B cell (primary cell): ENCODE measurements around the gene AKT3. TPM values are rescaled to one million over a fixed set of nuclear protein-coding genes. Genes with fewer than 3 reads are reported as not detected.

Experiments used
- ATAC-seq: fragments of 200-7000 bp; cut with Tn5 transposase; one replicate; pipeline ENCODE4 v1.10.0; 2021; ENCODE audit warnings: low read depth, mild to moderate bottlenecking, moderate number of reproducible peaks, moderate library complexity
- CTCF ChIA-PET: fragments of 350-600 bp; sonication (Branson Sonifier 250); formaldehyde crosslinking; loops from one replicate; lab custom pipeline; 2021; ENCODE audit warnings: antibody characterized with exemption, inconsistent platforms; lab: Charles Lee
- POLR2A ChIA-PET: fragments of 350-600 bp; sonication (Branson Sonifier 250); formaldehyde crosslinking; loops from one replicate; lab custom pipeline; 2021; ENCODE audit warnings: antibody characterized with exemption; lab: Charles Lee
- DNase-seq: peaks from one replicate; pipeline ENCODE4 v3.0.0; 2013
- H2AFZ ChIP-seq: 2 replicates; pipeline ENCODE4 v1.6.1; 2012; ENCODE audit warnings: mild to moderate bottlenecking, low read depth, low read length; ENCODE audit not compliant: insufficient read depth, poor library complexity, severe bottlenecking
- H3K27ac ChIP-seq, 2 donors: 1 replicate in 1 of 2; 2 replicates in 1 of 2; pipeline ENCODE4 v1.5.1; 2012 to 2013; ENCODE audit warnings: low read length in 2 of 2, mild to moderate bottlenecking in 2 of 2, moderate library complexity in 1 of 2
- H3K27me3 ChIP-seq, 4 experiments: fragments of 200-600 bp in 1 of 4; sonication (generic) in 1 of 4; replicated peaks in 1 of 4; 1 replicate in 2 of 4; 2 replicates in 2 of 4; pipeline versions ENCODE4 v1.6.1 to v1.7.0; 2013 to 2016; ENCODE audit warnings: low read length in 3 of 4, mild to moderate bottlenecking in 2 of 4, mixed read lengths in 1 of 4, moderate library complexity in 1 of 4; ENCODE audit not compliant: insufficient read depth in 4 of 4, control insufficient read depth in 3 of 4; ENCODE audit errors: control extremely low read depth in 1 of 4
- H3K36me3 ChIP-seq, 2 experiments: replicated peaks in 1 of 2; 1 replicate in 1 of 2; 2 replicates in 1 of 2; pipeline versions ENCODE4 v1.6.1 to v1.7.1; 2013; ENCODE audit warnings: low read length in 1 of 2; ENCODE audit not compliant: insufficient read depth in 2 of 2, control insufficient read depth in 1 of 2; ENCODE audit errors: control extremely low read depth in 1 of 2, extremely low read depth in 1 of 2
- H3K4me1 ChIP-seq, 2 donors: fragments of 200-600 bp in 1 of 2; sonication (generic) in 1 of 2; 1 replicate in 1 of 2; 2 replicates in 1 of 2; pipeline versions ENCODE4 v1.5.1 to v1.6.1; 2013 to 2017; ENCODE audit warnings: low read length in 2 of 2; ENCODE audit not compliant: control insufficient read depth in 2 of 2, insufficient read depth in 2 of 2
- H3K4me2 ChIP-seq: replicated peaks from 2 replicates; pipeline ENCODE3; 2012; ENCODE audit warnings: mild to moderate bottlenecking, low read depth, low read length; ENCODE audit not compliant: poor library complexity, severe bottlenecking
- H3K4me3 ChIP-seq, 5 experiments: fragments of 200-600 bp in 1 of 5; sonication (generic) in 1 of 5; 1 replicate in 3 of 5; 2 replicates in 2 of 5; pipeline versions ENCODE4 v1.5.1 to v1.7.0; 2011 to 2016; ENCODE audit warnings: low read length in 4 of 5, mild to moderate bottlenecking in 4 of 5, low read depth in 2 of 5, control low read depth in 1 of 5, moderate library complexity in 1 of 5; ENCODE audit not compliant: insufficient read depth in 1 of 5; ENCODE audit errors: control extremely low read depth in 1 of 5, extremely low read depth in 1 of 5
- H3K79me2 ChIP-seq: fragments of 200-600 bp; sonication (generic); one replicate; pipeline ENCODE4 v1.6.0; 2016; ENCODE audit warnings: low read length; ENCODE audit not compliant: control insufficient read depth, insufficient read depth
- H3K9ac ChIP-seq: fragments of 200-600 bp; sonication (generic); 2 replicates; pipeline ENCODE4 v1.6.1; 2017; ENCODE audit warnings: mild to moderate bottlenecking, low read length, moderate library complexity
- H3K9me3 ChIP-seq, 3 donors: one replicate each; pipeline versions ENCODE4 v1.6.1 to v1.7.1; 2013; ENCODE audit warnings: low read length in 2 of 3; ENCODE audit not compliant: control insufficient read depth in 2 of 3, insufficient read depth in 1 of 3; ENCODE audit errors: control extremely low read depth in 1 of 3
- H4K20me1 ChIP-seq: 2 replicates; pipeline ENCODE4 v1.6.0; 2012; ENCODE audit warnings: mild to moderate bottlenecking, low read length; ENCODE audit not compliant: insufficient read depth, control insufficient read depth, poor library complexity, severe bottlenecking
- H3K27ac Mint-ChIP-seq: one replicate; pipeline ENCODE4 v1.8.0; 2021; ENCODE audit warnings: mixed read lengths
- H3K27me3 Mint-ChIP-seq: one replicate; pipeline ENCODE4 v1.8.0; 2021; ENCODE audit warnings: mixed read lengths
- H3K4me1 Mint-ChIP-seq: one replicate; pipeline ENCODE4 v1.8.0; 2021; ENCODE audit warnings: mixed read lengths
- H3K4me3 Mint-ChIP-seq: one replicate; pipeline ENCODE4 v1.8.0; 2021; ENCODE audit warnings: mixed read lengths
- H3K9me3 Mint-ChIP-seq: one replicate; pipeline ENCODE4 v1.8.0; 2022; ENCODE audit warnings: mixed read lengths; ENCODE audit not compliant: insufficient read depth
- CTCF ChIP-seq: fragments of 200-600 bp; IDR thresholded peaks from one replicate; pipeline ENCODE4 v1.8.0; 2022; ENCODE audit warnings: antibody characterized with exemption, mild to moderate bottlenecking
- EZH2 ChIP-seq: IDR thresholded peaks from 2 replicates; pipeline ENCODE4 v1.6.1; 2012; ENCODE audit warnings: borderline replicate concordance, low read depth, mild to moderate bottlenecking, moderate library complexity, low read length; ENCODE audit not compliant: insufficient read depth, poor library complexity, severe bottlenecking
- WGBS: methylation state at CpG from one replicate; pipeline ENCODE4 v1.1.5; 2013; ENCODE audit warnings: missing lambda C conversion rate; ENCODE audit not compliant: insufficient coverage; 5-methylcytosine and 5-hydroxymethylcytosine counted together
- intact Hi-C: fragments of 100-400 bp; cut with micrococcal nuclease; formaldehyde crosslinking; loops from one replicate; pipeline ENCODE4 v1.10.0; 2022
- polyA plus RNA-seq: library from polyadenylated mRNA; depleted of rRNA; stranded (reverse); fragments of >200 nt; gene quantifications from 2 replicates; pipeline ENCODE4 v1.2.3, GENCODE V29; 2012
- total RNA-seq, 2 donors: library from RNA; stranded (reverse); fragments of 120-200 nt in 1 of 2; gene quantifications; 1 replicate in 1 of 2; 2 replicates in 1 of 2; pipeline versions ENCODE4 v1.2.3 to v1.2.4, GENCODE V29; 2013 to 2022

Gene AKT3
- total and polyA plus RNA-seq, 2 donors (not counting 1 experiment from before 2014, with no cell fraction given) = 4.4 to 148 TPM

- H3K9me3 Mint-ChIP-seq = no peaks in the 10 kb centered on the region
- peak overlapping the region; percentile 94 for H3K9ac ChIP-seq
Measured at GRCh38 chr1:243851257-243851756, 1.3 kb upstream of the AKT3 start.

More at GRCh38 chr1:243851257-243851756, 1.3 kb upstream of the AKT3 start:
- peak overlapping the region; percentile 70 to 82 (median 76) for H3K4me3 ChIP-seq
- Mint-ChIP-seq H3K4me3 (peak overlapping the region; percentile 92), H3K4me1 (peaks cover 31% of the 10 kb centered on the region), H3K27me3 (peaks cover 15% of the 10 kb centered on the region), H3K27ac (peak overlapping the region; percentile 96)
- no peaks in the 10 kb centered on the region for H3K79me2 ChIP-seq
- H3K4me2 ChIP-seq = peak overlapping the region; percentile 86
- POLR2A ChIA-PET = no interaction called here
- peak overlapping the region; percentile 74 for H2AFZ ChIP-seq
- TF ChIP-seq CTCF = no peak
- TF ChIP-seq EZH2 = no peak
- intact Hi-C loops = loop anchor here (1.0 to 5.0 kb wide), 4 partner anchors 197 to 601 kb away; partner anchors contain the start of gene ADSS2
- no peaks in the 10 kb centered on the region for H3K9me3 ChIP-seq
- H3K4me1 ChIP-seq = peaks cover 13 to 14% of the 10 kb centered on the region in 2 donors
- no peak for ATAC-seq
- no peaks in the 10 kb centered on the region for H4K20me1 ChIP-seq
- CTCF ChIA-PET = no interaction called here
- WGBS = 3% methylated on average over 8 of the region's 12 CpGs
- no peak for DNase-seq
- H3K27me3 ChIP-seq = peaks cover 0 to 9% (median 1%) of the 10 kb centered on the region in 4 experiments
- H3K27ac ChIP-seq = peak overlapping the region; percentile 87 to 98
- H3K36me3 ChIP-seq = no peaks in the 10 kb centered on the region
